Endothelial cell (in vitro differentiated cells): ENCODE measurements around the gene PAM. TPM values are rescaled to one million over a fixed set of nuclear protein-coding genes. Genes with fewer than 3 reads are reported as not detected.

ENCODE experiments used
- DNase-seq: peaks from one replicate; pipeline ENCODE4 v3.0.0; 2021; ENCODE audit warnings: low spot score
- H3K27ac Mint-ChIP-seq: one replicate; pipeline ENCODE4 v1.8.0; 2021; ENCODE audit warnings: mixed read lengths, inconsistent platforms; ENCODE audit not compliant: unreplicated experiment
- H3K27me3 Mint-ChIP-seq: one replicate; pipeline ENCODE4 v1.8.0; 2021; ENCODE audit warnings: mild to moderate bottlenecking, moderate library complexity, mixed read lengths, inconsistent platforms; ENCODE audit not compliant: unreplicated experiment
- H3K36me3 Mint-ChIP-seq: one replicate; pipeline ENCODE4 v1.8.0; 2021; ENCODE audit warnings: mild to moderate bottlenecking, low read depth, mixed read lengths, inconsistent platforms; ENCODE audit not compliant: unreplicated experiment
- H3K4me1 Mint-ChIP-seq: one replicate; pipeline ENCODE4 v1.8.0; 2021; ENCODE audit warnings: mild to moderate bottlenecking, mixed read lengths, inconsistent platforms; ENCODE audit not compliant: unreplicated experiment
- H3K4me3 Mint-ChIP-seq: one replicate; pipeline ENCODE4 v1.8.0; 2021; ENCODE audit warnings: mild to moderate bottlenecking, mixed read lengths, inconsistent platforms; ENCODE audit not compliant: unreplicated experiment
- H3K9me3 Mint-ChIP-seq: one replicate; pipeline ENCODE4 v1.8.0; 2021; ENCODE audit warnings: mixed read lengths, inconsistent platforms; ENCODE audit not compliant: unreplicated experiment
- CTCF ChIP-seq: fragments of 200-600 bp; sonication (generic); IDR thresholded peaks from one replicate; pipeline ENCODE4 v1.5.0; 2021; ENCODE audit warnings: antibody characterized with exemption; ENCODE audit not compliant: unreplicated experiment
- total RNA-seq: library from RNA; stranded (reverse); fragmentation: NEBNext Ultra II Directional; extraction: Animal tissue kit (Norgen Biotek cat#: 25700); gene quantifications from one replicate; pipeline ENCODE4 v1.2.1, GENCODE V29; 2021; ENCODE audit not compliant: unreplicated experiment

The PAM gene
- total RNA-seq, 1 donor from 2014 or later, result 255 TPM

- H3K27me3 Mint-ChIP-seq, result no peaks in the 10 kb centered on the region
- H3K4me3 Mint-ChIP-seq, result no peak overlapping the region
- no peaks in the 10 kb centered on the region for H3K9me3 Mint-ChIP-seq
- no peak for TF ChIP-seq CTCF
- no peak overlapping the region for H3K27ac Mint-ChIP-seq
- peaks cover 4% of the 10 kb centered on the region for H3K36me3 Mint-ChIP-seq
- DNase-seq, result no peak
- no peaks in the 10 kb centered on the region for H3K4me1 Mint-ChIP-seq
These were observed 33.7 kb downstream of the PAM start for GRCh38 chr5:102788788-102789187.

GRCh38 chr5:102789469-102789868, 34.4 kb downstream of the PAM start:
- no peaks in the 10 kb centered on the region for H3K36me3 Mint-ChIP-seq
- no peak for DNase-seq
- H3K4me1 Mint-ChIP-seq, result peaks cover 3% of the 10 kb centered on the region
- TF ChIP-seq CTCF, result no peak
- H3K27me3 Mint-ChIP-seq, result no peaks in the 10 kb centered on the region
- no peak overlapping the region for H3K27ac Mint-ChIP-seq
- H3K4me3 Mint-ChIP-seq, result no peak overlapping the region
- H3K9me3 Mint-ChIP-seq, result no peaks in the 10 kb centered on the region

- no peak for TF ChIP-seq CTCF
- H3K9me3 Mint-ChIP-seq, result no peaks in the 10 kb centered on the region
- no peak for DNase-seq
- H3K27ac Mint-ChIP-seq, result no peak overlapping the region
- H3K4me1 Mint-ChIP-seq, result peaks cover 3% of the 10 kb centered on the region
- H3K4me3 Mint-ChIP-seq, result no peak overlapping the region
- no peaks in the 10 kb centered on the region for H3K27me3 Mint-ChIP-seq
- no peaks in the 10 kb centered on the region for H3K36me3 Mint-ChIP-seq
These were observed 35.6 kb downstream of the PAM start for GRCh38 chr5:102790748-102791147.

- Mint-ChIP-seq H3K4me1 (peaks cover 3% of the 10 kb centered on the region), H3K36me3 (no peaks in the 10 kb centered on the region), H3K27ac (no peak overlapping the region), H3K9me3 (no peaks in the 10 kb centered on the region), H3K4me3 (no peak overlapping the region), H3K27me3 (no peaks in the 10 kb centered on the region)
- no peak for TF ChIP-seq CTCF
- DNase-seq, result no peak
These were observed 37.6 kb downstream of the PAM start for GRCh38 chr5:102792705-102793104.

GRCh38 chr5:102794047-102794446, 38.9 kb downstream of the PAM start:
- Mint-ChIP-seq H3K36me3 (no peaks in the 10 kb centered on the region), H3K27ac (no peak overlapping the region), H3K4me3 (no peak overlapping the region), H3K9me3 (no peaks in the 10 kb centered on the region), H3K4me1 (peaks cover 3% of the 10 kb centered on the region), H3K27me3 (no peaks in the 10 kb centered on the region)
- no peak for TF ChIP-seq CTCF
- DNase-seq, result no peak
